ENCODE results near the gene JMJD8.
"Not testable (repeated sequence)": the region's sequence is repeated elsewhere in the genome, so short reads cannot be mapped to it uniquely, and the experiment has no call there.

Gene JMJD8

DNA sequence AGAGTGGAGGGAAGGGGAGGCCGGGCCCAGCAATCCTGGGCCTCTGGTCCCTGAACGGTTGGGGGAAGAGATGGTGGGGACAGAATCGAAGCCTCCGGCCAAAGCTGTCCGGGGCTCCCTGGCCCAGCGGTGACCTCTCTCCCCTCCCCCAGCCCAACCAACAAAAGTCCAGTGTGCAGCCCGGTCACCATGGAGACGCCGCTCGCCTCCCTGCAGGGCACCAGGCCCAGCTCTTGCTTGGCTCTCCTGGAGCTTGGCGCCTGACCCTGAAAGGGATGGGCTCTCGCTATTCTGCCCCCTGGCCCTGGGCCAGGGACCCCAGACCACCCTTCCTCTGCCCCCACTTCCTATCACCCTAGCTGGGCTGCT, 32.0 kb upstream of the JMJD8 start:
- TF ChIP-seq, protein P1, sequence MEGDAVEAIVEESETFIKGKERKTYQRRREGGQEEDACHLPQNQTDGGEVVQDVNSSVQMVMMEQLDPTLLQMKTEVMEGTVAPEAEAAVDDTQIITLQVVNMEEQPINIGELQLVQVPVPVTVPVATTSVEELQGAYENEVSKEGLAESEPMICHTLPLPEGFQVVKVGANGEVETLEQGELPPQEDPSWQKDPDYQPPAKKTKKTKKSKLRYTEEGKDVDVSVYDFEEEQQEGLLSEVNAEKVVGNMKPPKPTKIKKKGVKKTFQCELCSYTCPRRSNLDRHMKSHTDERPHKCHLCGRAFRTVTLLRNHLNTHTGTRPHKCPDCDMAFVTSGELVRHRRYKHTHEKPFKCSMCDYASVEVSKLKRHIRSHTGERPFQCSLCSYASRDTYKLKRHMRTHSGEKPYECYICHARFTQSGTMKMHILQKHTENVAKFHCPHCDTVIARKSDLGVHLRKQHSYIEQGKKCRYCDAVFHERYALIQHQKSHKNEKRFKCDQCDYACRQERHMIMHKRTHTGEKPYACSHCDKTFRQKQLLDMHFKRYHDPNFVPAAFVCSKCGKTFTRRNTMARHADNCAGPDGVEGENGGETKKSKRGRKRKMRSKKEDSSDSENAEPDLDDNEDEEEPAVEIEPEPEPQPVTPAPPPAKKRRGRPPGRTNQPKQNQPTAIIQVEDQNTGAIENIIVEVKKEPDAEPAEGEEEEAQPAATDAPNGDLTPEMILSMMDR (IDR thresholded peaks at IDR 0.05; ENCODE audit: low read depth, low read length): no peak
- peak overlapping the region; percentile 63 for H3K4me3 ChIP-seq (ENCODE audit: low read depth, low read length)

DNA sequence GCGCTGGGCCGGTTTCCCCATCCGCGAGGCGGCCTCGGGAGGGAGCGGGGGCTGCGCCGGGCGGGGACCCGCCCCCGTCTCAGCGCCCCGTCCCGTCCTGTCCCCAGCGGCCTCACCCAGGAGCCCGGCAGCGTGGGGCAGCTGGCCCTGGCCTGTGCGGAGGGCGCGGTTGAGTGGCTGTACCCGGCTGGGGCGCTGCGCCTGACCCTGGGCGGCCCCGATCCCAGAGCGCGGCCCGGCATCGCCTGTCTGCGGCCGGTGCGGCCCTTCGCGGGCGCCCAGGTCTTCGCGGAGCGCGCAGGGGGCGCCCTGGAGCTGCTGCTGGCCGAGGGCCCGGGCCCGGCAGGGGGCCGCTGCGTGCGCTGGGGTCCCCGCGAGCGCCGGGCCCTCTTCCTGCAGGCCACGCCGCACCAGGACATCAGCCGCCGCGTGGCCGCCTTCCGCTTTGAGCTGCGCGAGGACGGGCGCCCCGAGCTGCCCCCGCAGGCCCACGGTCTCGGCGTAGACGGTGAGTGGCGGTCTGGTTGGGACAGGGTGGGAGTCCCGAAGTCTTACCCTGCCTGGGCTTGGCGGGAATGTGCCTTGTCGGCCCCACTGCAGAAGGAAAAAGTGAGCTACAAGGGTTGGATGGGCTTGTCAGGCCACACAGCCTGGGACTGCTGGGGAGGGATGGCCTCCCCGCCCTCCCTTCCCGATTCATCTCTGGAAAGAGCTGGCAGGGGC, 31.5 kb upstream of the JMJD8 start:
- H3K4me3 ChIP-seq (ENCODE audit: low read depth, low read length): peak overlapping the region; percentile 63
- TF ChIP-seq, protein P1 (IDR thresholded peaks at IDR 0.05; ENCODE audit: low read depth, low read length): no peak

DNA sequence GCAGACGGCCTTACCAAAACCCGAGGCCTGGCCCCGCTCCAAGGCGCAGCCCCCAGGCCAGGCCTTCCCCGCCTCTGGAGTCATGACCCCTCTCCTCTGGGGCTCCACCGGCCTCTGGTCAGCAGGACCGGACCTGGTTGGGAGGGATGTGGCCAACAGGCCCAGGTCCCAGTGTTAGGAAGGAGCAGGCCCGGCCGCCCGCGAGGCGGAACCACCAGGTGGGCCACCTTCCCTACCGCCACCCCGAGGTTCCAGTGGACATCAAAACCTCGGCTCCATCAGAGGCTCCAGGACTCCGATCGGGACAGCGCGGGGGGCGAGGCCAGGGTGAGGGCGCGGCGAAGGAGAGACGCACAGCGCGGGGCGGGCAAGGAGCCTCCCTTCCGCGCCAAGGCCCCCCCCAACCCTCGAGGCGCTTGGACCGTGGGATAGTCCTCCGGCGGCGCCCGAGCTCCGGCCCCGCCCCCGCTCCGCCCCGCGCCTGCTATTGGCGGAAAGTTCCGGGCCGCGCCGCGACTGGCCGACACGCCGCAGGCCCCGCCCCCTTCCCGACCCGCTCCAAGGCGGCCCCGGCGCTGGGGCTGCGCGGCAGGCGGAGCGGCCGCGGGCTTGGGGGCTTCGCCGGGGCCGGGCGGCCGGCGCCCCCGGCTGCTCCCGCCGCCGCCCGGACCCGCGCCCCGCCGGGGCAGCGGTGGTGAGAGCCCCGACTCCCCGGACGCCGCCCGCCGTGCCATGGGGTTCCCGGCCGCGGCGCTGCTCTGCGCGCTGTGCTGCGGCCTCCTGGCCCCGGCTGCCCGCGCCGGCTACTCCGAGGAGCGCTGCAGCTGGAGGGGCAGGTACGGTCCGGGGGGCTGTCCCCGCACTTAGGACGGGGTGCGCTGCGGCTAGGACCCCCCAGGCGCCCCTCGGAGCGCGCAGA, 30.7 kb upstream of the JMJD8 start, which contains the start of gene METRN:
TSS of gene METRN (plus strand) at position 561 of the 919 bp plus-strand sequence. CDS start at position 733, 172 bp downstream.
- TF ChIP-seq, protein P1 (IDR thresholded peaks at IDR 0.05; ENCODE audit: low read depth, low read length): no peak
- H3K4me3 ChIP-seq (ENCODE audit: low read depth, low read length): peak within 1 kb of the TSS; percentile 63

DNA sequence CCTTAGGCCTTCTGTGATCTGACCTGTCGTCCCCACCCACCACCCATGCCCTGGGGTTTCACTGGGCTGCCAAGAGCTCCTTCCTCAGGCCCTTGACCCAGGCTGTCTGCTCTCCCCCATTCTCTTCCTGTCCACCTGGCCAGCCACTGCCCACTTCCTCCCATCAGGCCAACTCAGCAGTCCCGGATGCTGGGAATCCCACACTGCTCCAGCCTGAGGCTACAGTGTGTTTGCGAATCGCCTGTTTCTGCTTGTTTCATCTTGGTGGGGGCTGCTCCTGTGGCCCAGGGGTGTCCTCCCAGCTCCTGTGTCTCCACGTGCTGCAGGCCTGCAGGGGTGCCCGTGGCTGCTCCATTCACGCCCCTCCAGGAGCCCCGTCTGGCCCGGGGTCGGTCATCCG, 29.9 kb upstream of the JMJD8 start:
- TF ChIP-seq, protein P1 (IDR thresholded peaks at IDR 0.05; ENCODE audit: low read depth, low read length): no peak
- no peak overlapping the region for H3K4me3 ChIP-seq (ENCODE audit: low read depth, low read length)

DNA sequence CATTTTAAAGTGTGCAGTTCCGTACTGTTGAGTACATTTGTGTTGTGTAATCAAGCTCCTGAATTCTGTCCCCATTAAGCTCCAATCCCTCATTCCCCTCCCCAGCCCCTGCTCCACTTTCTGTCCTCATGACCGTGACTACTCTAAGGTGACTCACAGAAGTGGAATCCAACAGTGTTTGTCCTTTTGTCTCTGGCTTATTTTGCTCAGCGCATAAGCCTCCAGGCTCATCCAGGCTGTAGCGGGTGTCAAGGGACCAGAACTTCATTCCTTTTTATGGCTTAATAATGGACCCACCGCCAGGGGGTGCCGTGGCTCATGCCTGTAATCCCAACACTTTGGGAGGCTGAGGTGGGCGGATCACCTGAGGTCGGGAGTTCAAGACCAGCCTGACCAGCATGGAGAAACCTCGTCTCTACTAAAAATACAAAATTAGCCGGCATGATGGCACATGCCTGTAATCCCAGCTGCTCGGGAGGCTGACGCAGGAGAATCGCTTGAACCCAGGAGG, 28.7 kb upstream of the JMJD8 start:
- H3K4me3 ChIP-seq (ENCODE audit: low read depth, low read length): not testable (repeated sequence)

DNA sequence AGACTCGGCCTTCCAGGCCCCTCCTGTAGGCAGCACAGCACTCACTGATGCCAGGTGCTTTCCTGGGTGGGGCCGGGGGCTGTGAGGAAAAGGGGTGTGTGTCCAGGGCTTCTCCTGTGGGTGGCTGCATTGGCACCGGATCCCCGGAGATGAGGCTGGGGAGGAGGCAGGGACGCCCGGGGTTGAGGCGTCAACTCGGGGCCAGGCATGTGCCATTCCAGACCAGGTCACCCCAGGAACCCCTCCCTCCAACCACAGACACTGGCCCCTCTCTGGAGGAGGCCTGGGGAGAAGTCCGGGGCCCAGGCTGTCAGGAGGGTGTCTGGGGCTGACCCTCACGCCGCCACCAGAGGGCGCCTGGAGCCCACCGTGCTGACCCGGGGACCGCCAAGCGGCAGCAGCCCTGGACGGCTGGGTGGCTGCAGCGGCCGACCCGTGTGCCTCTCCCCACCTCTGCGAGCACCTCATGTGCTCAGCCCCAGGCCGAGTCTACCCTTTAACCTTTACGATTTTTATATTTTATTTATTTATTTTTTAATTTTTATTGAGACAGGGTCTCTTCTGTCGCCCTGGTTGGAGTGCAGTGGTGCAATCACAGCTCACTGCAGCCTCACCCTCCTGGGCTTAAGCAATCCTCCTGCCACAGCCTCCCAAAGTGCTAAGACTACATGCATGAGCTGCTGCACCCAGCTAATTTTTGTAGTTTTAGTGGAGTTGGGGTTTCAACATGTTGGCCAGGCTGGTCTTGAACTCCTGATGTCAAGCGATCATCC, 27.6 kb upstream of the JMJD8 start:
- H3K4me3 ChIP-seq (ENCODE audit: low read depth, low read length): no peak overlapping the region
- TF ChIP-seq, protein P1 (IDR thresholded peaks at IDR 0.05; ENCODE audit: low read depth, low read length): peak; percentile 85

More for the DNA sequence above, 28.7 kb upstream of the JMJD8 start:
- TF ChIP-seq, protein P1 (IDR thresholded peaks at IDR 0.05; ENCODE audit: low read depth, low read length): peak; percentile 50
